Measurements from ENCODE around the gene RIC3. TPM values are rescaled to one million over a fixed set of nuclear protein-coding genes. Genes with fewer than 3 reads are reported as not detected.

RIC3 gene, protein sequence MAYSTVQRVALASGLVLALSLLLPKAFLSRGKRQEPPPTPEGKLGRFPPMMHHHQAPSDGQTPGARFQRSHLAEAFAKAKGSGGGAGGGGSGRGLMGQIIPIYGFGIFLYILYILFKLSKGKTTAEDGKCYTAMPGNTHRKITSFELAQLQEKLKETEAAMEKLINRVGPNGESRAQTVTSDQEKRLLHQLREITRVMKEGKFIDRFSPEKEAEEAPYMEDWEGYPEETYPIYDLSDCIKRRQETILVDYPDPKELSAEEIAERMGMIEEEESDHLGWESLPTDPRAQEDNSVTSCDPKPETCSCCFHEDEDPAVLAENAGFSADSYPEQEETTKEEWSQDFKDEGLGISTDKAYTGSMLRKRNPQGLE
- 17.7 TPM for total RNA-seq

DNA sequence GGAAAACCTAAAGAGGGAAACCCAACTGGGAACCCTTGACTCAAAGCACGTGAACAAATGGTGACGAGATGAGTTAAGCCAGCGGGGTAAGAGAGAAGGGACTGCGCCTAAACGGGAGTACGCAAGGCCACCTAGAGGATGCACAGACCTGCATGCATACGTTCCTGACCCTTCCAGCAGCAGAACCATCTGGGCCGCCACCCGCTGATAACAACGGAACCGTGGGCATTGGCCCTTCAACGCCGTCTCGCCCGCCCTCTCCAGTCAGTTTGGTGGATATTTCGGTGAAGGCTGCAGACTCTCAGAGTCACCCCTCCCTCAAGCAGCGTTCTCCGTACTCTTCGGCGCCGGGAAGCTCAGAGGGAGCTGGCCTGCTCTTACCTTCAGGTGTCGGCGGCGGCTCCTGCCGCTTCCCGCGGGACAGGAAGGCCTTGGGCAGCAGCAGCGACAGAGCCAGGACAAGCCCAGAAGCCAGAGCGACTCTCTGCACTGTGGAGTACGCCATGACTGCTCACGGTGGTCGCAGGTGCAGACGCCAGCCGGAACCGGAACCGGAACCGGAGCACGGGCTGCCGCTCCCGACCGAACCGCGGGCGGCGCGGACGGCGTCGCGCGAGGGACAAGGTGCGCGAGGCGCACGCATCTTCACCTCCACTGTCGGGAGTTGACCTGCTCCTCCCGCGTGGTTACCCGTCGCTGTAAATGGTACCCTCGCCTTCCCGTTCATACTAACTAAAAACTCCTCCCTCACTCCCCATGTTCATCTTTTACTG, at the start of gene RIC3:
Gene RIC3, minus strand, starts transcription at position 541 of the 773 bp plus-strand sequence. Its CDS starts 36 bp downstream, at position 505.
- no peak within 1 kb of the TSS for H3K27ac ChIP-seq
- H3K4me1 ChIP-seq, result peaks cover 8% of the 10 kb centered on the region
- intact Hi-C loops (cut with DNase I), result no loop called here
- H3K9me3 ChIP-seq, result no peaks in the 10 kb centered on the region
- no peak for DNase-seq (ENCODE audit: extremely low spot score in 2 of 2)
- no peaks in the 10 kb centered on the region for H3K27me3 ChIP-seq
- TF ChIP-seq POLR2A (IDR thresholded peaks at IDR 0.05) (no peak), POLR2AphosphoS5 (IDR thresholded peaks at IDR 0.05; ENCODE audit: insufficient read depth in 1 of 2, low read depth in 1 of 2) (no peak)
- TF ChIP-seq, protein P1, sequence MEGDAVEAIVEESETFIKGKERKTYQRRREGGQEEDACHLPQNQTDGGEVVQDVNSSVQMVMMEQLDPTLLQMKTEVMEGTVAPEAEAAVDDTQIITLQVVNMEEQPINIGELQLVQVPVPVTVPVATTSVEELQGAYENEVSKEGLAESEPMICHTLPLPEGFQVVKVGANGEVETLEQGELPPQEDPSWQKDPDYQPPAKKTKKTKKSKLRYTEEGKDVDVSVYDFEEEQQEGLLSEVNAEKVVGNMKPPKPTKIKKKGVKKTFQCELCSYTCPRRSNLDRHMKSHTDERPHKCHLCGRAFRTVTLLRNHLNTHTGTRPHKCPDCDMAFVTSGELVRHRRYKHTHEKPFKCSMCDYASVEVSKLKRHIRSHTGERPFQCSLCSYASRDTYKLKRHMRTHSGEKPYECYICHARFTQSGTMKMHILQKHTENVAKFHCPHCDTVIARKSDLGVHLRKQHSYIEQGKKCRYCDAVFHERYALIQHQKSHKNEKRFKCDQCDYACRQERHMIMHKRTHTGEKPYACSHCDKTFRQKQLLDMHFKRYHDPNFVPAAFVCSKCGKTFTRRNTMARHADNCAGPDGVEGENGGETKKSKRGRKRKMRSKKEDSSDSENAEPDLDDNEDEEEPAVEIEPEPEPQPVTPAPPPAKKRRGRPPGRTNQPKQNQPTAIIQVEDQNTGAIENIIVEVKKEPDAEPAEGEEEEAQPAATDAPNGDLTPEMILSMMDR (IDR thresholded peaks at IDR 0.05), result no peak
- no peaks in the 10 kb centered on the region for H3K36me3 ChIP-seq
- H3K4me3 ChIP-seq, result peak within 1 kb of the TSS; percentile 49 to 50

DNA sequence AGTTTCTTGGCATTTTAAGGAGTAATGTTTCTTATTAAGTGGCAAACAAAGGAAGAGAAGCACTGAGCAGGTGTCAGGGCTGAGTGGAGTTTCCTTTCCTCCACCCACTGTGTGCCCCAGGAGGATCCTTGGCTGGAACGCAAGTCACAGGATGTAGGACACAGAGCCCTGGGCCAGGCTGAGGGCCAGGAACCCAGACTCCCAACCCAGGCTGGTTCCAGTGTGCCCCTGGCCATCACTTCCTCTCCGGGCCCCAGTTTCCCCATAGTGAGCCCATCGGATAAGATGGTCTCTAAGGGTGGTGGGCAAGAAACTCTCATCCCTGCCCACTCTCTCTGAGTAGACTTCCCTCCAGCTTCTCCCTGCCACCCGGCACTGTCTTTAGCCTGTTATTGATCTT, 49.6 kb upstream of the RIC3 start:
- no peaks in the 10 kb centered on the region for H3K36me3 ChIP-seq
- H3K27ac ChIP-seq, result no peak overlapping the region
- no peak for DNase-seq (ENCODE audit: extremely low spot score in 2 of 2)
- intact Hi-C loops (cut with DNase I), result no loop called here
- H3K27me3 ChIP-seq, result no peaks in the 10 kb centered on the region
- no peak overlapping the region for H3K4me3 ChIP-seq
- H3K4me1 ChIP-seq, result no peaks in the 10 kb centered on the region
- no peaks in the 10 kb centered on the region for H3K9me3 ChIP-seq
- TF ChIP-seq, protein P1 (IDR thresholded peaks at IDR 0.05), result no peak
- TF ChIP-seq POLR2A (IDR thresholded peaks at IDR 0.05), result no peak
- TF ChIP-seq POLR2AphosphoS5 (IDR thresholded peaks at IDR 0.05; ENCODE audit: insufficient read depth in 1 of 2, low read depth in 1 of 2), result no peak

DNA sequence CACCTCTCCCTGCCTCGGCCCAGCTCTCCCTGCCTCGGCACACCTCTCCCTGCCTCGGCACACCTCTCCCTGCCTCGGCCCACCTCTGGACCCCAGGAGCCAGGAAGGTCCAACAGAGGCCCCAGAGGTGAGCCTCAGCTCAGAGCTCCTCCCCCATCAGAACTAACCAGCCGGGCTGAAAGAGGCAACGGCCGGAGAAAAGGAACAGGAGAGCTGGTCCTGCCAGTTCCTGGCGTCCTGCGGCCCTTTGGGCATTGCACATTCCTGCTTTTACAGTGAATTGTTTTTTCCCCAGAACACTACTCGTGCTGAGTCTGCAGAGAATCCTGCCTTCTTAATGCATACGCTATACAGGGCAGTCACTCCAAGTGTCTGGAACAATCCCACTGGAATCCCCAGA, 49.1 kb upstream of the RIC3 start:
- Histone ChIP-seq H3K4me3 (no peak overlapping the region), H3K9me3 (no peaks in the 10 kb centered on the region), H3K36me3 (no peaks in the 10 kb centered on the region), H3K27me3 (no peaks in the 10 kb centered on the region), H3K4me1 (no peaks in the 10 kb centered on the region), H3K27ac (no peak overlapping the region)
- DNase-seq (ENCODE audit: extremely low spot score in 2 of 2), result no peak
- TF ChIP-seq POLR2A (IDR thresholded peaks at IDR 0.05), result no peak
- intact Hi-C loops (cut with DNase I), result no loop called here

DNA sequence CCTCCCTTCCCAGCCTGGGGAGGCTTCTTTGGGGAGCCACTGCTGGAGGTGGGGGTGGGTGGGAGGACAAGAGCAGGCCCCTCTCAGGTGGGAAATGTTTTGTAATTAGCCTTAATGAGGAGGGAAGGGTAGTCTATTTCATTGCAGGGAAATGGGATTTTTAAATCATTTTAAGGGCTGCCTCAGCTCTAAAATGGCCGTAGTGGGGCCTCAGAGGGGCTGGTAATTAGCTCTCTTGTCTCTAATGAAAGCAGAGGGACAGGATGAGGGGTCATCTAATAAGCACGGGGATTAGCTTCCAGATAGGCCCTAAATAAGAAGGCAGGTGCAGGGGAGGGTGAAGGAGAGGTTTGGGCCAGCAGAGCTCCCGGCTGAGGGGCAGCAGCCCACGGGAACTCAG, 48.3 kb upstream of the RIC3 start:
- no peak for DNase-seq (ENCODE audit: extremely low spot score in 2 of 2)
- TF ChIP-seq POLR2A (IDR thresholded peaks at IDR 0.05) (no peak), POLR2AphosphoS5 (IDR thresholded peaks at IDR 0.05; ENCODE audit: insufficient read depth in 1 of 2, low read depth in 1 of 2) (no peak)
- TF ChIP-seq, protein P1 (IDR thresholded peaks at IDR 0.05), result no peak
- H3K9me3 ChIP-seq, result no peaks in the 10 kb centered on the region
- H3K27me3 ChIP-seq, result no peaks in the 10 kb centered on the region
- H3K4me3 ChIP-seq, result no peak overlapping the region
- H3K4me1 ChIP-seq, result no peaks in the 10 kb centered on the region
- no peak overlapping the region for H3K27ac ChIP-seq
- no peaks in the 10 kb centered on the region for H3K36me3 ChIP-seq
- intact Hi-C loops (cut with DNase I), result no loop called here

DNA sequence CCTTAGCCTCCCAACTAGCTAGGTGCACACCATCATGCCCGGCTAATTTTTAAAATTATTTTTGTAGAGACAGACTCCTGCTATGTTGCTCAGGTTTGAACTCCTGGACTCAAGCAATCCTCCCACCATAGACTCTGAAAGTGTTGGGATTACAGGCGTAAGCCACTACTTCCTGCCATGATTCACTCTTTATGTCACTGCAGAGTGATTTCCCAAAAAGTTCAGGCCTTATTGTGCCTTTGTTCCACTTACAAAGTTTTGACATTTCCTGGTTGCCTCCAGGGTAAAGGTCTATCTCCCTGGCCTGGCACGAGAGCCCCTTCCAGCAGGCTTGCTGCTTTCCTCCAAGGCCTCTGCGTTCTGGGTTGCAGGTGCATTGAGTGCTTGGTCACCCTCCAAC, 44.6 kb upstream of the RIC3 start:
- intact Hi-C loops (cut with DNase I), result no loop called here
- no peaks in the 10 kb centered on the region for H3K36me3 ChIP-seq
- no peak overlapping the region for H3K27ac ChIP-seq
- no peak overlapping the region for H3K4me3 ChIP-seq
- TF ChIP-seq POLR2AphosphoS5 (IDR thresholded peaks at IDR 0.05; ENCODE audit: insufficient read depth in 1 of 2, low read depth in 1 of 2) (no peak), POLR2A (IDR thresholded peaks at IDR 0.05) (no peak)
- TF ChIP-seq, protein P1 (IDR thresholded peaks at IDR 0.05), result no peak
- no peak for DNase-seq (ENCODE audit: extremely low spot score in 2 of 2)
- H3K9me3 ChIP-seq, result no peaks in the 10 kb centered on the region
- H3K4me1 ChIP-seq, result no peaks in the 10 kb centered on the region
- H3K27me3 ChIP-seq, result no peaks in the 10 kb centered on the region
